IMR-90 (cell line): ENCODE data around the gene NUP210. TPM values are rescaled to one million over a fixed set of nuclear protein-coding genes. Genes with fewer than 3 reads are reported as not detected.

Experiments
- ATAC-seq: fragments of 200-7000 bp; cut with Tn5 transposase; 2 replicates; pipeline ENCODE4 v1.9.1; 2020; ENCODE audit warnings: low read depth, mild to moderate bottlenecking, moderate library complexity
- BruUV-seq: library from RNA; stranded (reverse); fragments of 400-500 nt; replicated peaks from 2 replicates; lab custom pipeline; 2021; lab: Mats Ljungman, UMichigan
- CTCF ChIA-PET: fragments of 300-600 bp; formaldehyde crosslinking; extraction: SDS; loops from one replicate; lab custom pipeline; 2021; ENCODE audit warnings: antibody characterized with exemption; lab: Yijun Ruan, JAX
- POLR2A ChIA-PET: fragments of 300-600 bp; sonication (Branson Sonifier 250); formaldehyde crosslinking; loops from one replicate; lab custom pipeline; 2022; ENCODE audit warnings: antibody characterized with exemption; ENCODE audit not compliant: unreplicated experiment; lab: Charles Lee
- DNase-seq: peaks from one replicate; pipeline ENCODE4 v3.0.0; 2013
- H2AFZ ChIP-seq: replicated peaks from 2 replicates; pipeline ENCODE3; 2013; ENCODE audit warnings: low read length, mild to moderate bottlenecking; ENCODE audit not compliant: poor library complexity
- H2AK5ac ChIP-seq: 2 replicates; pipeline ENCODE4 v1.6.1; 2013; ENCODE audit warnings: low read depth, low read length, inconsistent platforms
- H2AK9ac ChIP-seq: replicated peaks from 2 replicates; pipeline ENCODE3; 2013; ENCODE audit warnings: mild to moderate bottlenecking, low read depth, low read length, moderate library complexity; ENCODE audit not compliant: poor library complexity
- H2BK120ac ChIP-seq: 2 replicates; pipeline ENCODE4 v1.6.1; 2013; ENCODE audit warnings: low read depth, low read length, inconsistent platforms
- H2BK15ac ChIP-seq: 3 replicates; pipeline ENCODE4 v1.6.1; 2013; ENCODE audit warnings: low read depth, low read length, inconsistent platforms
- H2BK20ac ChIP-seq: 2 replicates; pipeline ENCODE4 v1.6.1; 2013; ENCODE audit warnings: low read depth, mild to moderate bottlenecking, inconsistent platforms, low read length, moderate library complexity
- H2BK5ac ChIP-seq: 2 replicates; pipeline ENCODE4 v1.6.1; 2013; ENCODE audit warnings: mild to moderate bottlenecking, low read depth, low read length, inconsistent platforms; ENCODE audit not compliant: poor library complexity, severe bottlenecking
- H3K14ac ChIP-seq: replicated peaks from 2 replicates; pipeline ENCODE4 v1.6.1; 2013; ENCODE audit warnings: low read depth, low read length, inconsistent platforms
- H3K18ac ChIP-seq: 2 replicates; pipeline ENCODE4 v1.6.1; 2013; ENCODE audit warnings: low read depth, low read length, control low read depth
- H3K23ac ChIP-seq: 2 replicates; pipeline ENCODE4 v1.6.1; 2013; ENCODE audit warnings: low read depth, low read length, inconsistent platforms
- H3K27ac ChIP-seq: 2 replicates; pipeline ENCODE4 v1.5.1; 2013; ENCODE audit warnings: mild to moderate bottlenecking, control low read depth, low read length; ENCODE audit not compliant: insufficient read depth
- H3K27me3 ChIP-seq: 2 replicates; pipeline ENCODE4 v1.6.1; 2013; ENCODE audit warnings: low read length; ENCODE audit not compliant: control insufficient read depth, insufficient read depth
- H3K36me3 ChIP-seq: 2 replicates; pipeline ENCODE4 v1.6.1; 2013; ENCODE audit warnings: low read length, mixed read lengths; ENCODE audit not compliant: control insufficient read depth, insufficient read depth
- H3K4ac ChIP-seq: 2 replicates; pipeline ENCODE4 v1.6.1; 2013; ENCODE audit warnings: low read depth, low read length, inconsistent platforms
- H3K4me1 ChIP-seq: 2 replicates; pipeline ENCODE4 v1.6.1; 2013; ENCODE audit warnings: low read length, mixed read lengths; ENCODE audit not compliant: control insufficient read depth, insufficient read depth
- H3K4me2 ChIP-seq: 2 replicates; pipeline ENCODE4 v1.6.1; 2013; ENCODE audit warnings: low read depth, mild to moderate bottlenecking, control low read depth, low read length, moderate library complexity
- H3K4me3 ChIP-seq: 2 replicates; pipeline ENCODE4 v1.5.1; 2013; ENCODE audit warnings: low read depth, mild to moderate bottlenecking, control low read depth, low read length, moderate library complexity; ENCODE audit not compliant: insufficient read depth
- H3K56ac ChIP-seq: 2 replicates; pipeline ENCODE4 v1.6.1; 2013; ENCODE audit warnings: low read length, inconsistent platforms; ENCODE audit not compliant: insufficient read depth; ENCODE audit errors: extremely low read depth
- H3K79me1 ChIP-seq, 2 experiments: 2 replicates each; pipeline ENCODE4 v1.6.1; 2013; ENCODE audit warnings: low read length in 2 of 2, inconsistent platforms in 1 of 2, low read depth in 1 of 2
- H3K9ac ChIP-seq: 2 replicates; pipeline ENCODE4 v1.6.1; 2013; ENCODE audit warnings: low read depth, low read length, control low read depth
- H3K9me1 ChIP-seq: 2 replicates; pipeline ENCODE4 v1.6.1; 2013; ENCODE audit warnings: low read length, inconsistent platforms; ENCODE audit not compliant: insufficient read depth
- H3K9me3 ChIP-seq: 2 replicates; pipeline ENCODE4 v1.6.1; 2013; ENCODE audit warnings: low read length; ENCODE audit not compliant: control insufficient read depth, insufficient read depth
- H4K20me1 ChIP-seq: 2 replicates; pipeline ENCODE4 v1.6.1; 2013; ENCODE audit warnings: low read length, inconsistent platforms; ENCODE audit not compliant: insufficient read depth
- H4K5ac ChIP-seq: 2 replicates; pipeline ENCODE4 v1.6.1; 2013; ENCODE audit warnings: mild to moderate bottlenecking, low read depth, low read length, control low read depth
- H4K8ac ChIP-seq, 2 experiments: 2 replicates each; pipeline ENCODE4 v1.6.1; 2013; ENCODE audit warnings: low read depth in 2 of 2, low read length in 2 of 2, control low read depth in 1 of 2, inconsistent platforms in 1 of 2
- H4K91ac ChIP-seq: 2 replicates; pipeline ENCODE4 v1.6.1; 2013; ENCODE audit warnings: low read depth, low read length, inconsistent platforms; ENCODE audit not compliant: insufficient read depth
- BHLHE40 ChIP-seq: fragments of 150-350 bp; IDR thresholded peaks from 2 replicates; pipeline ENCODE4 v1.6.1; 2016; ENCODE audit warnings: mild to moderate bottlenecking, low read depth, low read length
- CEBPB ChIP-seq: IDR thresholded peaks from 2 replicates; pipeline ENCODE4 v1.6.1; 2012; ENCODE audit warnings: low read depth, low read length, improper control_type of control experiment
- CHD1 ChIP-seq: IDR thresholded peaks from 2 replicates; pipeline ENCODE4 v1.6.1; 2012; ENCODE audit warnings: low read depth, low read length, improper control_type of control experiment
- MAFK ChIP-seq: IDR thresholded peaks from 2 replicates; pipeline ENCODE4 v1.6.1; 2012; ENCODE audit warnings: low read depth, low read length, improper control_type of control experiment
- MXI1 ChIP-seq: IDR thresholded peaks from 2 replicates; pipeline ENCODE4 v1.6.1; 2012; ENCODE audit warnings: low read depth, mild to moderate bottlenecking, low read length, moderate library complexity, borderline replicate concordance
- RCOR1 ChIP-seq: IDR thresholded peaks from 2 replicates; pipeline ENCODE4 v1.6.1; 2012; ENCODE audit warnings: mild to moderate bottlenecking, low read length, improper control_type of control experiment; ENCODE audit not compliant: insufficient replicate concordance
- WGBS, 2 experiments: methylation state at CpG; one replicate each; pipeline versions ENCODE4 v1.1.5 to v1.1.7; 2013; ENCODE audit warnings: missing lambda C conversion rate in 2 of 2; ENCODE audit not compliant: insufficient read length in 1 of 2; ENCODE audit errors: extremely low coverage in 2 of 2; 5-methylcytosine and 5-hydroxymethylcytosine counted together
- dilution Hi-C: fragments of 300-500 bp; cut with HindIII; formaldehyde crosslinking; loops from one replicate; pipeline ENCODE4 v1.14.3; 2018; ENCODE audit warnings: low sequenced_read_pairs; ENCODE audit not compliant: unreplicated experiment
- in situ Hi-C: fragments of 300-500 bp; cut with MboI; formaldehyde crosslinking; loops from 3 replicates; pipeline ENCODE4 v1.14.3; 2019; ENCODE audit warnings: low sequenced_read_pairs, inconsistent platforms, mixed read lengths
- intact Hi-C: fragments of 100-400 bp; cut with micrococcal nuclease; formaldehyde crosslinking; loops from 2 replicates; pipeline ENCODE4 v1.10.0; 2022
- polyA plus RNA-seq, 3 experiments: library from polyadenylated mRNA; depleted of rRNA; stranded (reverse); fragments of >200 nt; gene quantifications; 2 replicates each; pipeline ENCODE4 v1.2.3, GENCODE V29; 2012; ENCODE audit warnings: low replicate concordance in 1 of 3
- total RNA-seq: library from RNA; depleted of rRNA; stranded (reverse); fragments of >200 nt; gene quantifications from 2 replicates; pipeline ENCODE4 v1.2.3, GENCODE V29; 2012

Gene NUP210
- total and polyA plus RNA-seq, 2 of the 4 experiments (the other 2 are of a cell fraction), result under 0.01 to 0.03 TPM

- Histone ChIP-seq H4K8ac (no peak overlapping the region), H3K14ac (no peak overlapping the region), H3K36me3 (no peaks in the 10 kb centered on the region), H2BK5ac (no peak overlapping the region), H2BK20ac (no peak overlapping the region), H2BK15ac (no peak overlapping the region), H3K23ac (no peak overlapping the region), H2AFZ (no peak overlapping the region), H3K79me1 (no peaks in the 10 kb centered on the region), H4K20me1 (no peaks in the 10 kb centered on the region), H3K4ac (no peak overlapping the region), H3K27me3 (peaks cover 32% of the 10 kb centered on the region), H3K9ac (no peak overlapping the region), H3K4me2 (no peak overlapping the region), H2BK120ac (no peak overlapping the region), H3K4me1 (no peaks in the 10 kb centered on the region), H3K18ac (no peak overlapping the region), H2AK9ac (no peak overlapping the region), H3K27ac (no peak overlapping the region), H3K4me3 (no peak overlapping the region), H4K91ac (no peak overlapping the region), H3K9me3 (peaks cover 2% of the 10 kb centered on the region; the same call in 1 of the 2 replicates), H3K9me1 (no peaks in the 10 kb centered on the region), H2AK5ac (no peak overlapping the region), H3K56ac (no peak overlapping the region), H4K5ac (no peak overlapping the region)
- ChIA-PET POLR2A (no interaction called here), CTCF (no interaction called here)
- ATAC-seq (no peak), DNase-seq (no peak)
- WGBS, 2 experiments, result no CpG with 5 or more reads among the region's 3 CpGs
- in situ Hi-C loops (no loop called here), intact Hi-C loops (no loop called here), dilution Hi-C loops (no loop called here)
- BruUV-seq, result no TSS peak
- TF ChIP-seq RCOR1, result no peak
- no peak for TF ChIP-seq BHLHE40
- TF ChIP-seq CHD1, result no peak
- TF ChIP-seq MAFK, result no peak
- TF ChIP-seq MXI1, result no peak
- no peak for TF ChIP-seq CEBPB
These were observed 4.2 kb upstream of the NUP210 start for GRCh38 chr3:13424141-13424844.
